ENCODE measurements around the gene MOV10L1. TPM values are rescaled to one million over a fixed set of nuclear protein-coding genes. Genes with fewer than 3 reads are reported as not detected.

The MOV10L1 gene
- total RNA-seq, 4 donors from 2014 or later = 0.33 to 1.5 (median 1.0) TPM

DNA sequence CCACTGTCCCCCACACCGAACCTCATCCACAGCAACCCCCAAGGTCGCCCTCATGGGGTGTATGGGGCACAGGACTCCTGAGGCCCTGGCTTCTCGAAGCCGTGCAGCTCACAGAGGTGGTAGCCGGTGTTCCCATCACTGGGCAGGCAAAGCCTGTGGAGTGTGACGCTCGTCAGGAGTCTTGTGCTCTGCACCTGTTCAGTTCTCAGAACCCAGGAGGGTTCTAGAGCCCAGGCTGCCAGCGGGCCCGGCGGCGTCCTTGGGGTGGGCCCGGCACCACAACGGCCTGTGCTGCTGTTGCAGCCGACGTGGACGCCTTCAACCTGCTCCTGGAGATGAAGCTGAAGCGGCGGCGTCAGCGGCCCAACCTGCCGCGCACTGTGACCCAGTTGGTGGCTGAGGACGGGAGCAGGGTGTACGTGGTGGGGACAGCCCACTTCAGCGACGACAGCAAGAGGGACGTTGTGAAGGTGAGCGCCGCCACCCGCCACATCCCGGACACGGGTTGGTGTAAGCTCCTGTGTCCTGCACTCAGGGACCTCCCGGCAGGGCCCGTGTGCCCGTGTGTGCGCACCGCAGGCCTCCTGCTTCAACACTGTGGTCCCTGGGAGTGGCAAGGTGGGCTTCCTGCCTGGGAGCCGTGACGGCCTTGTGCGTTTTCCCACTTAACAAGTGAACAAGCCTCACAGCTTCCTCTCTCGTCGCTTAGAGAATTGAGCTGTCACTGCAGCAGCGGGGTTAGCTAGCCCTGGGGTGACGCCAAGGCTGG lies 104.4 kb downstream of the MOV10L1 start:
- Histone ChIP-seq H3K36me3 (peaks cover 24% of the 10 kb centered on the region in 2 donors), H3K4me3 (replicated peaks in 1 of 3) (no peak overlapping the region), H3K27ac (no peak overlapping the region), H3K4me1 (peaks cover 20 to 24% of the 10 kb centered on the region in 2 donors), H3K27me3 (no peaks in the 10 kb centered on the region), H3K9me3 (no peaks in the 10 kb centered on the region)
- intact Hi-C loops (cut with DNase I) = no loop called here
- DNase-seq = no peak
- no peak for TF ChIP-seq POLR2A (IDR thresholded peaks at IDR 0.05)
- TF ChIP-seq, protein P1, sequence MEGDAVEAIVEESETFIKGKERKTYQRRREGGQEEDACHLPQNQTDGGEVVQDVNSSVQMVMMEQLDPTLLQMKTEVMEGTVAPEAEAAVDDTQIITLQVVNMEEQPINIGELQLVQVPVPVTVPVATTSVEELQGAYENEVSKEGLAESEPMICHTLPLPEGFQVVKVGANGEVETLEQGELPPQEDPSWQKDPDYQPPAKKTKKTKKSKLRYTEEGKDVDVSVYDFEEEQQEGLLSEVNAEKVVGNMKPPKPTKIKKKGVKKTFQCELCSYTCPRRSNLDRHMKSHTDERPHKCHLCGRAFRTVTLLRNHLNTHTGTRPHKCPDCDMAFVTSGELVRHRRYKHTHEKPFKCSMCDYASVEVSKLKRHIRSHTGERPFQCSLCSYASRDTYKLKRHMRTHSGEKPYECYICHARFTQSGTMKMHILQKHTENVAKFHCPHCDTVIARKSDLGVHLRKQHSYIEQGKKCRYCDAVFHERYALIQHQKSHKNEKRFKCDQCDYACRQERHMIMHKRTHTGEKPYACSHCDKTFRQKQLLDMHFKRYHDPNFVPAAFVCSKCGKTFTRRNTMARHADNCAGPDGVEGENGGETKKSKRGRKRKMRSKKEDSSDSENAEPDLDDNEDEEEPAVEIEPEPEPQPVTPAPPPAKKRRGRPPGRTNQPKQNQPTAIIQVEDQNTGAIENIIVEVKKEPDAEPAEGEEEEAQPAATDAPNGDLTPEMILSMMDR (IDR thresholded peaks at IDR 0.05) = no peak
- 97 to 99% methylated on average over 7 to 27 of the region's 44 CpGs for WGBS, 2 donors

GRCh38 chr22:50196256-50196655 lies 106.5 kb downstream of the MOV10L1 start:
- DNase-seq = no peak
- intact Hi-C loops (cut with DNase I) = no loop called here
- 95 to 98% methylated on average over 6 to 8 of the region's 18 CpGs for WGBS, 2 donors
- TF ChIP-seq, protein P1 (IDR thresholded peaks at IDR 0.05) = no peak
- no peak for TF ChIP-seq POLR2A (IDR thresholded peaks at IDR 0.05)
- H3K27ac ChIP-seq = no peak overlapping the region
- no peaks in the 10 kb centered on the region for H3K9me3 ChIP-seq
- H3K36me3 ChIP-seq = peaks cover 24% of the 10 kb centered on the region in 2 donors
- H3K4me1 ChIP-seq = peaks cover 8 to 11% of the 10 kb centered on the region in 2 donors
- H3K4me3 ChIP-seq (replicated peaks in 1 of 3) = no peak overlapping the region
- no peaks in the 10 kb centered on the region for H3K27me3 ChIP-seq

DNA sequence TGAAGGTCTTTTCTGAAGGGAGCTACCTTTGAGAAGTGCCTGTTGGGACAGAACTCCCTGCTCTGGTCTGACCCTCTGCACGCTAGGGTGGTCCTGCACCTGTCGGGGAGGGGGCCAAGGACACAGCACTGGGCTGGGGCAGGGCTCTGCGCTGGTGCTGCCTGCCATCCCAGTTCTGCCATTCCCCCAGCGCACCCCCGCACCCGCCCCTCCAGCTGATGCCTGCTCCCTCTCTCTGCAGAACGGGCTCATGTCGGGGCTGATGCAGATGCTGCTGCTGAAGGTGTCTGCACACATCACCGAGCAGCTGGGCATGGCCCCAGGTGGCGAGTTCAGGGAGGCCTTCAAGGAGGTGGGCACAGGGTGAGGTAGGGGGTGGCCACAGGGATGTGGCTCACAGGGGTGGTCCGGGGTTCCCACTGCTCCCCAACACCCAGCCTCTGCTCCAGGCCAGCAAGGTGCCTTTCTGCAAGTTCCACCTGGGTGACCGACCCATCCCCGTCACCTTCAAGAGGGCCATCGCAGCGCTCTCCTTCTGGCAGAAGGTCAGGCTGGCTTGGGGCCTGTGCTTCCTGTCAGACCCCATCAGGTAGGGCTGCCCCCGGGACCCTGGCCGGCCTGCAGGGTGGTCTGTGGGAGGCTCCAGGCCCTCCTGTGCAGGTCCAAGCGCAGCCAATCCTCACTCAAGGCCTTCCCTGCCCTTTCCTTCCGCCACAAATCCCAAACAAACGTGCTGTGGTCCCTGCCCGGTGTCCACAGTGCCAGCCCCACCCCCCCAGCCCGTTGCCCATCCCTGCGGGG lies 107.4 kb downstream of the MOV10L1 start:
- 89 to 93% methylated on average over 9 to 22 of the region's 23 CpGs for WGBS, 2 donors
- H3K4me1 ChIP-seq = peaks cover 13 to 14% of the 10 kb centered on the region in 2 donors
- H3K36me3 ChIP-seq = peaks cover 24% of the 10 kb centered on the region in 2 donors
- DNase-seq = no peak
- no peak for TF ChIP-seq POLR2A (IDR thresholded peaks at IDR 0.05)
- TF ChIP-seq, protein P1 (IDR thresholded peaks at IDR 0.05) = no peak
- no peak overlapping the region for H3K4me3 ChIP-seq (replicated peaks in 1 of 3)
- no peaks in the 10 kb centered on the region for H3K27me3 ChIP-seq
- no peaks in the 10 kb centered on the region for H3K9me3 ChIP-seq
- intact Hi-C loops (cut with DNase I) = no loop called here
- H3K27ac ChIP-seq = no peak overlapping the region

GRCh38 chr22:50197856-50198623 lies 108.2 kb downstream of the MOV10L1 start:
- intact Hi-C loops (cut with DNase I) = no loop called here

More at GRCh38 chr22:50197856-50198623, 108.2 kb downstream of the MOV10L1 start:
- Histone ChIP-seq H3K27ac (no peak overlapping the region), H3K4me1 (peaks cover 18 to 19% of the 10 kb centered on the region in 2 donors), H3K9me3 (no peaks in the 10 kb centered on the region), H3K4me3 (replicated peaks in 1 of 3) (no peak overlapping the region), H3K27me3 (no peaks in the 10 kb centered on the region), H3K36me3 (peaks cover 24 to 27% of the 10 kb centered on the region in 2 donors)
- DNase-seq = no peak
- TF ChIP-seq POLR2A (IDR thresholded peaks at IDR 0.05) = no peak
- TF ChIP-seq, protein P1 (IDR thresholded peaks at IDR 0.05) = no peak
- 94 to 98% methylated on average over 31 to 53 of the region's 61 CpGs for WGBS, 2 donors

Measured in thyroid gland (tissue), 4 donors.